ENCODE data around the gene ZFAND4.
"Not testable (repeated sequence)": the region's sequence is repeated elsewhere in the genome, so short reads cannot be mapped to it uniquely, and the experiment has no call there.

ZFAND4 gene

DNA sequence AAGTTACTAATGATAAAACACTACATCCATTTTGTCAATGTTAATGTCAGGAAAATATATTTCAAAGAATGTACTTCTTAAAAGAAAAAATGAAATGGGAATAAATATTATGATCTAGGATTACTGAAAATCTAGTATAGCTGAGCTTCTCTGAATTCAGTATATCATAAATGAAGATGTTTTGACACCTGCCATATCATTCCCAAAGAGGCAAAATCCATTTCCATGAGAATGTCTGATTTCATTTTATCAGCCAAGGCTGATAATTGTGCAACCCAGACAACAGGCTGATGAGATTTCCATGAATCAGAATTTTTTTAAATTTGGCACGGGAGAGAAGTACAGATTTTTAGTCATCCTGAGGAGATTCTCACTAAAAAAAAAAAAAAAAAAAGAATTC lies 32.5 kb downstream of the ZFAND4 start:
- no peak for DNase-seq

DNA sequence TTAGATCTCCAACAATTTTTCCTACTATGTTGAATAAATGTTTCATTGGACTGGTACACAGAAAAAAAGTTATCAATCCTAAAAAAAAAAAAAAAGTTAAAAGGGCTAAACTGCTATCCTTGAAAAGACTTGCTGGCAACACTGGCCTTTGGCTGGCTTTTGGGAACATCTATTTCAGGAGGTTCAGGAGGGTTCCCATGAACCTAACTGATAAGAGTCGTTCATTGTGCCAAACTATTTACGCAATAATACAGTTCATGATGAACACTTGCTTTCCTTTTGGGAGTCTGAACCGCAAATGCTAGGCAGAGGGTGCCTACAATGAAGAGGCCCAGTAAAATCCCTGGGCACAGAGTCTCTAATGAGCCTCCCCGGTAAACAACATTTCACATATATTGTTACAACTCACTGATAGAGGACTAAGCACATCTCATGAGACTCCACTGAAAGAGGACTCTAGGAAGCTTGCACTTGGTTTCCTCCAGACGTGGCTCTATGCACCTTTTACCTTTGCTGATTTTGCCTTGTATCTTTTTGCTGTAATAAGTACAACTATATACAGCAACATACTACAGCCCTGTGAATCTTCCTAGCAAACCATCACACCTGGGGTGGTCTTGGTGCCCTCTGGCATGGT lies 45.0 kb downstream of the ZFAND4 start:
- DNase-seq = no peak

DNA sequence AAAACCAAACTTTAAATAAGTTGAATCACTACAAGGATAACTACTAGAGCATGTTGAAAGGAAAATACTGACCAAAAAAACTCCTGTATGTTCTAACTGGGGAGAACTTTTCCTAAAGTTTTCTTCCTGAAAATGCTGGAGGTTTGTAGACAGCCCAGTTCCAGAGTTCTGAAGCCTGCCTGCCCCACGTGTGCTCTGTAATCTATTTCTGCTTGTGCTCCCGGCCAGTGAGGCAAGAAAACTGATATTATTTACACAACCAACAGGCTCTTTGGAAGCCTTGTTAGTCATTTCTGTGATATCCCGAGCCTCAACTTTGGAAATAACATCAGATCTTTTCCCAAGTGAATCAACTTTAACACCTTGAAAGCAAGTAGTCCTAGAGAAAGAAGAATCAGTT lies 46.7 kb downstream of the ZFAND4 start:
- no peak for DNase-seq

DNA sequence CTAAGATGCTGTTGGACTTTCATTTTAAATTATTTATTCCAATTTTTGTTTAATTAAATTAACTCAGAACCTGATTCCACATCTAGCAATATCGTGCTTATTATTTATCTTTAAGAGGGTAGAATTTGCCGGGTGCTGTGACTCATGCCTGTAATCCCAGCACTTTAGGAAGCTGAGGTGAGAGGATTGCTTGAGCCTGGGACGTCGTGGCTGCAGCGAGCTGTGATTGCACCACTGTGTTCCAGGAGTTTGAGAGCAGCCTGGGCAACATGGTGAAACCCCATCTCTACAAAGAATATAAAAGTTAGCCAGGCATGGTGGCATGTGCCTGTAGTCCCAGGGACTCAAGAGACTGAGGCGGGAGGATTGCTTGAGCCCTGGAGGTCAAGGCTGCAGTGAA lies 47.8 kb downstream of the ZFAND4 start:
- no peak for DNase-seq

DNA sequence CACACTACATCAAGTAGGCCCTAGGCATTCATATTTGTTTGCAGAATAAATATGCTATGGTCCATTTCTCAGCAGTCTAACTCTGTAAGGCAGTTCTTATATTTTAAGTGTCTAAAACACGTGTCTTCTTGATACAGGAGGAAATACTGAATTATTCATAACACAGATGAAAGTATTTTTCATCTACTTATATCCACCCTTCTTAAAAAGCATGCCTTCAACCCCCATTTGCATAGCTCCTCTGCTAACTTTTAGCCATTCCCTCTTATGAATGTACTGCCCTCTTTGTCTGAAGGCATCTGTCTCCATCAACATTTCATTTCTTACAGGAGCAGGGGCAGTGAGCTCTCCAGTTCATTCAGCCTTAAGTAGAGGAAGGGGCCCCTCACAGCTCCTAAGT lies 57.7 kb downstream of the ZFAND4 start:
- DNase-seq = no peak

DNA sequence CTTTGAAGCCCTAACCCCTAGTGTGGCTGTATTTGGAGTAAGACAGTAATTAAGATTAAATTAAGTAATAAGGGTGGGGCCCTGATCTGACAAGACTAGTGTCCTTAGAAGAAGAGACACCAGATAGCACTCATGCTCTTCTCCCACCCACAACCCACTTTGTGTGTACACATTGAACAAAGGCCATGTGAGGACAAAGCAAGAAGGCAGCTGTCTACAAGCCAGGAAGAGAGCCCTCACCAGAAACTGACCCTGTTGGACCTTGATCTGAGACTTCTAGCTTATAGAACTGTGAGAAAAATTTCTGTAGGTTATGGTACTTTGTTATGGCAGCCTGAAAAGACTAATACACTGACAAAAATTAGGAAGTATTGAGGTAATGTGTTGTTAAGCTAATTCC lies 59.8 kb downstream of the ZFAND4 start:
- no peak for DNase-seq

DNA sequence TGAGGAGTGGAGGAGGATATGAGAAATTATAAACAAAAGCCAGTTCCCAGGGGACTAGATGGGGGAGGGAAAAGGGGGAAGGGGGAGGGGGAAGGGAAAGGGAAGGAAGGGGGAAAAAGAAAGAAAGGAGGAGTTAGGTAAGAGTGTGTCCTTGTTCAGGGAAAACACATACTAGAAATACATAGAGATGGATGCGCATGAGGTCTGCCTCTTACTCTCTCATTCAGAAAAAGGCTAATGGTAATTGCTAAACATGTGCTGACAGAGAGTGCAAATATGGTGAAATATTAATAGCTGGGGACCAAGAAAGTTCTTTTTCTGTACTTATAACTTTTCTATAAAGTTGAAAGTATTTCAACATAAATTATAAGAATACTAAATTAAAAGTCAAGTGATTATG lies 64.5 kb downstream of the ZFAND4 start:
- no peak for DNase-seq

DNA sequence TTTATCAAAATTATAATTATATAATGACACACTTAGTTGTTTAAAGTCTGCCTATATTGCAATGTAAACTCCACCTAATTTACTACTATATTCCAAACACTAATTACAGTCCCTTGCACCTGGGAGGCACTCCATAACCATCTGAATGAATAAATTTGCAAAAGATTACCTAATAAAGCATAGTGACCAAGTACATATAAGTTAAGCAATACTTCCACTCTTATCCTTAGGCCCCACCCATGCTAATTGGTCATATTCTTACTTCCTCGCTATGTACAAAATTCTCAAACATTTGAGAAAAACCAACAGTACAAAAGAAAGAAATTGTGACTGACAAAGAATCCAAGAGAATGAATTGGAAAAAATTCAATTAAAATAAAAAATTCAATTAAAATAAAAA lies 65.3 kb downstream of the ZFAND4 start:
- DNase-seq = no peak

DNA sequence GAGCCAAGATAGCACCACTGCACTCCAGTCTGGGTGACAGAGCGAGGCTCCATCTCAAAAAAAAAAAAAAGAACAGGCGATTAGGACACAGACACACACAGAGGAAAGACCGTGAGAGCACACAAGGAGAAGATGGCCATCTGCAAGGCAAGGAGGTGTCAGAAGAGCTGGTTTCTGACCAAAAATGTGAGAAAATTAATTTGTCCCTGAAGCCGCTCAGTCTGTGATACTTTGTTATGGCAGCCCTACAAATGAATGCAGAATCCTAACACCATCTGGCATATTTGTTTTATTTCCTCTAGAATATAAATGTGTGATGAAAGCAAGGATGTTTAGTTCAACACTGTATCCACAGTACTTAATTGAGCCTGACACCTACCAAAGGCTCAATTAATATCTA lies 69.7 kb downstream of the ZFAND4 start:
- no peak for DNase-seq

DNA sequence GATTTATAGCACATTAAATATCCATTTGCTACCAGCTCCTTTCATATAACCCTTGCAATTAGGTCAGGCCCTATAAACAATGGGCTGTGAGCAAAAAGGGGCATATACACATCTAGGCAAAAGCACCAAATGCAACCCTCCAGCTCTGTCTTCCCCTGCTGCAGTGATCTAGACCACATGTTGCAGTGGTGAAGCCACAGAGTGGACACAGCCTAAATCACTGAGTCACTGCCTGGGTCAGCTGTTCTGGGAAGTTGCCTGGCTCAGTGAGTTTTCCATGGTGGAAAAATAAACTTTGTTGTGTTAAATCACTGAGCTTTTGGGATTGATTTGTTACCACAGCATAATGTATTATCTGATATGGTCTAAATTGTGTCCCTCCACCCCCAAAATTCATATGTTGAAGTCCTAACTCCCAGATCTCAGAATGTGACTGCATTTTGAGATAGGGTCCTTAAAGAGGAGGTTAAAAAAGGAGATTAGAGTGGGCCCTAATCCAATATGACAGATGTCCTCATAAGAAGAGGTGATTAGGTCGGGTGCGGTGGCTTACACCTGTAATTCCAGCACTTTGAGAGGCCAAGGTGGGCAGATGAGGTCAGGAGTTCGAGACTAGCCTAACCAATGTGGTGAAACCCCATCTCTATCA lies 70.4 kb downstream of the ZFAND4 start:
- DNase-seq = no peak

DNA sequence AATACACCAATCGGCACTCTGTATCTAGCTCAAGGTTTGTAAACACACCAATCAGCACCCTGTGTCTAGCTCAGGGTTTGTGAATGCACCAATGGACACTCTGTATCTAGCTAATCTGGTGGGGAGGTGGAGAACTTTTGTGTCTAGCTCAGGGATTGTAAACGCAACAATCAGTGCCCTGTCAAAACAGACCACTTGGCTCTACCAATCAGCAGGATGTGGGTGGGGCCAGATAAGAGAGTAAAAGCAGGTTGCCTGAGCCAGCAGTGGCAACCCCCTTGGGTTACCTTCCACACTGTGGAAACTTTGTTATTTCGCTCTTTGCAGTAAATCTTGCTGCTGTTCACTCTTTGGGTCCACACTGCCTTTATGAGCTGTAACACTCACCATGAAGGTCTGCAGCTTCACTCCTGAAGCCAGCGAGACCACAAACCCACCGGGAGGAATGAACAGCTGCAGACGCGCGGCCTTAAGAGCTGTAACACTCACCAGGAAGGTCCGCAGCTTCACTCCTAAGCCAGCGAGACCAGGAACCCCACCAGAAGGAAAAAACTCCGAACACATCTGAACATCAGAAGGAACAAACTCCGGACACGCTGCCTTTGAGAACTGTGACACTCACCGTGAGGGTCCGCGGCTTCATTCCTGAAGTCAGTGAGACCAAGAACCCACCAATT lies 71.2 kb downstream of the ZFAND4 start:
- not testable (repeated sequence) for DNase-seq

DNA sequence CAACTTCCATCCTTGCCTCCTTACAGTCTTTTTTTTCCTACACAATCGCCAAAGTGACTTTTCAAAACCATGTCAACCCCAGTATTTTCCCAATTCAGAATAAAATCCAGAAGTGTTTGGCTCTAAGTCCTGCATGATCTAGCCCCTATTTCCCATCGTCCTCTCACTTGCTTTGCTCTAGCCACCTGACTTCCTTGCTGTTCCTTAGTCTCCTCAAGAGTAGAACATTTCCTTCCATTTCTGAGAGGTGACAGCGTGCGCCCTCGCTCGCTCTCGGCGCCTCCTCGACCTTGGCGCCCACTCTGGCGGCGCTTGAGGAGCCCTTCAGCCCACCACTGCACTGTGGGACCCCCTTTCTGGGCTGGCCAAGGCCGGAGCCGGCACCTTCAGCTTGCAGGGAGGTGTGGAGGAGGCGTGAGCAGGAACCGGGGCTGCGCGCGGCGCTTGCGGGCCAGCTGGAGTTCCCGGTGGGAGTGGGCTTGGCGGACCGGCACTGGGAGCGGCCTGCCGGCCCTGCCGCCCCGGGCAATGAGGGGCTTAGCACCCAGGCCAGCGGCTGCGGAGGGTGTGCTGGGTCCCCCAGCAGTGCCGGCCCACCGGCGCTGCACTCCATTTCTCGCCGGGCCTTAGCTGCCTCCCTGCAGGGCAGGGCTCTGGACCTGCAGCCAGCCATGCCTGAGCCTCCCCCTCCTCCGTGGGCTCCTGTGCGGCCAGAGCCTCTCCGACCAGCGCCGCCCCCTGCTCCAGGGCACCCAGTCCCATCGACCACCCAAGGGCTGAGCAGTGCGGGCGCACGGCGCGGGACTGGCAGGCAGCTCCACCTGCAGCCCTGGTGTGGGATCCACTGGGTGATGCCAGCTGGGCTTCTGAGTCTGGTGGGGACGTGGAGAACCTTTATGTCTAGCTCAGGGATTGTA lies 72.0 kb downstream of the ZFAND4 start:
- not testable (repeated sequence) for DNase-seq

DNA sequence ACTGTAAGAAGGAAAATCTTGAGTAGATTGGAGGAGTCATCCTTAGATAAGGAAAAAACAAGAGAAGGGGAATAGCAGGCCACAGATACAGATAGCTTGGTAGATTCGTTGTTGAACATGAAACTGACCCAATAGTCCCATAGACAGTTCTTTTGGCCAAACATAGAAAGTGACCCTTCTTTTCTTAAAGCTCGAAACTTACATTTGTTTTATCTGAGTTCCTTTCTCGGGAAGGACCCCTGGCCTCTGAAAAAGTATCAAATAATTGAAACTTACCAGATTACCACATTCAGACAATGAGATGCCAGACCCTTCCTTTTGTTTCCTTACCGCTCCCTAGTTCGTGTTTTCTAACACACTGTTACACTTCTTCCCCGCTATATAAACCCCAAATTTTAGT lies 72.9 kb downstream of the ZFAND4 start:
- DNase-seq = no peak

DNA sequence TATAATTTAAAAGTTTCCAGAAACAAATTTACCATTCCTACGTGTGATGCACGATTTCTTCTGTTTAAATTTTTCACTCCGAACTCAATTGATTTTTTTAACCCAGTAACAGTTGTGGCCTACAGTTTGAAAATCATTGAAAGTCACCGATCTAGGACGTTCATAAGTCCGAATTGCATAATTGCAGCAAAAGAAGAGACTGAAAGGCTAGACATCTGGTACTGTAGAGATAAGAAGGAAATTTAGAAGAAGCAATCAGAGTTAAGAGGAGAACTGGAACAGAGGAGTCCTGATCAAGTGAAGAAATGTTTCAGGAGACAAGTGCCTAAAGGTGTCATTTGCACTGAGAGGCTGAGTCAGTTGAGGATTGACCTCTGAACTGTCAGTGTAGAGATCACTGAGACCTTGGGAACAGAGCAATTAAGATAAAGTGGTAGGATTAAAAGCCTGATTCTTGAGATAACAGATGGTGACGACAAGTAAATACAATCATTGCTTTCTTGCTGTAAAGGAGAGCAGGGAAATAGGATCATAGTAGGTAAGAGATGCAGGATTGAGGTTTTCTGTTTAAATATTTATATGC lies 73.5 kb downstream of the ZFAND4 start:
- DNase-seq = no peak

DNA sequence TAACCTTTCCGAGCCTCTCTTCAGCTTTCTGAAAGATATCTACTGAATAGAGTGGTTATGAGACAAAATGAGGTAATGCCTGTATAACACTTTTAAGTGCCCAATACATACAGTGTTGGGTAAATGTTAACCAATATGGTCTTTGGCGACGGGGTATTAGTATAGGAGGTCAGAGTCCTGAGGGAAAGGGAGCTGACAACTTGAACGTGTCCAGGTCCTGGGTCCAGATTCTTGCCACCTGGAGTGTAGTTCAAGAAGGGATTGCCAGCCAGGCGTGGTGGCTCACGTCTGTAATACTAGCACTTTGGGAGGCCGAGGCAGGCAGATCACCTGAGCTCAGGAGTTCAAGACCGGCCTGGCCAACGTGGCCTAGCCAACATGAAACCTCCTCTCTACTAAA lies 76.0 kb downstream of the ZFAND4 start:
- DNase-seq = no peak

DNA sequence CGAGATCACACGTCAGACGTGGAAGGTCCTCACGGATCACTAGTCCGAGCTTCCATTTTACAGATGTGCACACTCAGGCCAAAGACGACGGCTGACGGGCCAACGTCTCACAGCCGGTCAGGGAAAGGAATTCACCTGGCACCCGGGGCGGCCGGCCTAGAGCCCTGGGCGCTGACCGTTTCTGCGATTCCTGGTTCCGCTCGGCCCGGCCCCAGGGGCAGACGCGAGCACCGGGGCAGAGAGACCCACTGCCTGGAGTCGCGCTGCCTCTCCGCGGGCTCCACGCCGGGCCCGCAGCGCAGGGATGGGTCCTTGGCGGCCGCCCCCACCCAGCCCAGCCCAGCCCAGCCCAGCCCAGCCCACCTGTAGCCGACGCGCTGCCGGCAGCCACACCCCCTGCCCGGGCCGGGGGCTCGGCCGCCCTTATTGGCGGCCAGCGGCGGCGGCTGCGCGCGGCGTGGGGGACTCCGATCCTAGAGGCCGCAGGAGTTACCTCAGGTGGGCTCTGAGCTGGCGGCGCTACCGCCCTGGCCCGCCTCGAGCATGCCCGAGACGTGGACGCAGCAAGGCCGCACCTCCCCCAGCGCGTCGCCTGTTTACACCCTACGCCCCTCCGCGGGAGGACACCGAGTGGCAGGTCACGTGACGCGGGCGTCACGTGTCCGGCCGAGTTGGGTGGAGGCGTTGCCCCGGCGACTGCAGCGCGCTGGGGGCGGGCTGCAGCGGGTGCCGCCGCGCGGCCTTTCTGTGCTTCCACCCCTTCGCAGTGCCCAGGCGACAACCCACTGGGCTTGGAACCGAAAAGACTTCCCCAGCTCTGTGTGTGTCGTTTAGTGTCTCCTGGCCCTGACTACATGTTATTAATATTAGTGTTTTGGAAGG lies 78.1 kb downstream of the ZFAND4 start:
- peak; percentile 91 to 93 for DNase-seq

DNA sequence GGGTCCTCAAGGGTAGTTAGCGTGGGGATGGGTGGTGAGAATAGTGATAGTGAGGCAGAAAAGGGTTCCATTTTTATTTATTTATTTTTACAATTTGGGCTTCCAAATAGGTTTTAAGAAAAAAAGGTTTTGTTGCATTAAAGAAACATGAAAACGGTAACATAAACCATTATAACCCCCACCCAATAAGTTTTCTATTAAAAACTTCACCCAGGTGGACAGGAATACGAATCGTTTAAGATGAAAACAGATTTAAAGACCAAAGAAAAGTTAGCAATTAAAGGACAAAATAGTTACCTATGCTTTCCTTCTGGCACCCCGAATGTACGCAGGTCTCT lies 78.7 kb downstream of the ZFAND4 start:
- no peak for DNase-seq

DNA sequence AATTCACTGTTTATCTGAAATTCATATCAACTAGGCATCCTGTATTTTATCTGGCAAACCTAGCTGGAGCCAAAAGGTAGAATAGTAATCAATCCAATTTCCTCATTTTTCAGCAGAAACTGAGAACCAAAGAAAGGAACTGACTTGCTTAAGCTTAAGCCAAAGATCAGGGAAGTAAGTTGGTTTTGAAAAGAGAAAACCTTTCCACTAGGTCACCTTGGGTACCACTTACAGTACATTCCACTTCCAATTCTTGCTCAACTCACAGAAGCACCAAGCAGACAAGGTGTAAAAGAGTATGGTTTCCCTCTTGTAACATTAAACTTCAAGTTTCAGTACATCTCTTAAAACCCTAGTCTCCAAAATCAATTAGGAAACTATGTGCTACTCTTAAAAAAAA lies 79.6 kb downstream of the ZFAND4 start:
- DNase-seq = no peak

DNA sequence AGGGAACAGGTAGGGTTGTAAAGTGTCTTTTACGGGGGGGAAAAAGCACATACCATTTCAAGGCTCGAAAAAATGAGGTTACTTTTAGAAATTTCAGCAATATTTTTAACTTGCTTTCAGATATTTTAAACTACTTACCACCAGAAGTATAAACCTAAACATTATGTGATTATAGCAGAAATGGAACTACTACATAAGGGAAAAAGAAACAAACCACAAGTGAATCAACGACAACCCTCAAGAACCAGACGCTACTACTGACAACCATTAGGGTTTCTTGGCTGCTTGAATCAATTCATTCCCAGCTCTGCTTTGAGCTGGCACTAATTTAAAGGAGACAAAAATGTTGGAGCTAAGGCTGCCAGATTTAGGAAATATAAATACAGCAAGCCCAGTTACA lies 80.1 kb downstream of the ZFAND4 start:
- DNase-seq = no peak

DNA sequence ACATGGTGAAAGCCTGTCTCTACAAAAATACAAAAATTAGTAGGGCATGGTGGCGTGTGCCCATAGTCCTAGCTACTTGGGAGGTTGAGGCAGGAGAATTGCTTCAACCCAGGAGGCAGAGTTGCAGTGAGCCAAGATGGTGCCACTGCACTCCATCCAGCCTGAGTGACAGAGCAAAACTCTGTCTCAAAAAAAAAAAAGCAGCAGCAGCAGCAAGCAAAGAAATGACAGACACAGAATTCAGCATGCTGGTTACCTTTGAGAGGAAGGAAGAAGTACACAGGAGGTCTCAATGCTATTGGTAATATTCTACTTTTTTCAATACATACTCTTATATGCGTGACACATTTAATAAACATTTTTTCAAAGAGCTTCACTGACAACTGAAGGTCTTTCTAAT lies 81.3 kb downstream of the ZFAND4 start:
- DNase-seq = no peak

DNA sequence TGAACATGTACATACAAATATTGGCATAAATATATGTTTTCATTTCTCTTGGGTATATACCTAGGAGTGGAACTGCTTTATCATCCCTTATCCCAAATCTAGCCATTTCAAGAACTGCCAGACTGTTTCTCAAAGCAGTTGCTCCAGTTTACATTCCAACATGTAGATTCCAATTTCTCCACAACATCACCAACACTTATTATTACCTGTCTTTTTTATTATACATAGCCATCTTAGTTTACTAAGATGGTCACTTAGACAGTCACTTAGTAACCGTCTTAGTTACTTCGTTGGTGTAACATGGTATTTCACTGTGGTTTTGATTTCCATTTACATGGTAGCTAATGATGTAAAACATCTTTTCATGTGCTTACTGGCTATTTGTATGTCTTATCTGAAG lies 82.7 kb downstream of the ZFAND4 start:
- DNase-seq = no peak

DNA sequence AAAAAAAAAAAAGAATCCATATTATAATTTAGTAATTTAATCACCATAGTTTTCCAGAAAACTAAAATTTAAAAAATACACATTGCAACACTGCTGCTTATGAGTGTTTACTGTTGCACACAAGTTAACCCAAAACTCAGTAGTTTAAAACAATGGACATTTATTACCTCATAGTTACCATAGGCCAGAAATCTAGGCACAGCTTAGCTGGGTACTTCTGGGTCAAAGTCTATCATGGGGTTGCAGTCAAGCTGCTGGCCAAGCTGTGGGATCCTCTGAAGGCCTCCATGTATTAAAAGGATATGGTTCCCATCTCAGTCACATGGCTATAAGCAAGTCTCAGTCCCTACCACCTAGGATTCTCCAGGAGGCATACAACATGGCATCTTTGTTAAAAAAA lies 83.6 kb downstream of the ZFAND4 start:
- no peak for DNase-seq
